GM19035 (cell line): ENCODE data around the gene HNRNPCL1.
"Not testable (repeated sequence)": the region's sequence is repeated elsewhere in the genome, so short reads cannot be mapped to it uniquely, and the experiment has no call there.

ENCODE experiments used
- ATAC-seq: cut with Tn5 transposase; IDR thresholded peaks from one replicate; pipeline ENCODE4 v1.9.1; 2021; ENCODE audit not compliant: unreplicated experiment

HNRNPCL1 gene

DNA sequence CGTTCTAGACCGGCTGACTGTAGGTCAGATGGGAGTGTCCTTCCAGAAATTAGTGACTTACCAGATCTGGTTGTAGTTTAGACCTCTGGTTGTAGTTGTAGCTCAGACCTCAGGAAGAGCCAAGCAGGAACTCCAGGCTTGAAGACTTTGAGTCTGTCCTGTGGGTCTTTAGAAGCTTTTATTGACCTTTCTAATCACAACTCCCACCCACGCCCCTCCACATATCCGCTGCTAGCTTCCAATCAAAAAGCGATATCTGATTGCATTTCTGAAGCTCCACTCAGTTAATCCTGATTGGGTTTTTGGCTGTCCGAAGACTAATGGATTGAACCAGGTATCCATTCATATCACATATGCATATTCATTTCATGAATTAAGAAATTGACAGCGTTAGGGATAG is at the start of gene HNRNPCL1:
TSS of gene HNRNPCL1 (minus strand) at position 101 of the 400 bp plus-strand sequence. CDS start 431 bp downstream, outside the sequence.
- ATAC-seq, result not testable (repeated sequence)

DNA sequence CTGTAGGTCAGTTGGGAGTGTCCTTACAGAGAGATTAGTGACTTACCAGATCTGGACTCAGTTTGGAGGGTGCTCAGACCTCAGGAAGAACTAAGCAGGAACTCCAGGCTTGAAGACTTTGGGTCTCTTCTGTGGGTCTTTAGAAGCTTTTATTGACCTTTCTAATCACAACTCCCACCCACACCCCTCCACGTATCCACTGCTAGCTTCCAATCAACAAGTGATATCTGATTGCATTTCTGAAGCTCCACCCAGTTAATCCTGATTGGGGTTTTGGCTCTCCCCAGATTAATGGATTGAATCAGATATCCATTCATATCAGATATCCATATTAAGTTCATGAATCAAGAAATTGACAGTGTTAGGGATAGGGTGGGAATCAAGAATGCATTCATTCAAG is 49.6 kb upstream of the HNRNPCL1 start, which contains the start of gene PRAMEF10:
TSS of gene PRAMEF10 (minus strand) at position 101 of the 400 bp plus-strand sequence. CDS start 2,423 bp downstream, outside the sequence.
- ATAC-seq, result not testable (repeated sequence)

DNA sequence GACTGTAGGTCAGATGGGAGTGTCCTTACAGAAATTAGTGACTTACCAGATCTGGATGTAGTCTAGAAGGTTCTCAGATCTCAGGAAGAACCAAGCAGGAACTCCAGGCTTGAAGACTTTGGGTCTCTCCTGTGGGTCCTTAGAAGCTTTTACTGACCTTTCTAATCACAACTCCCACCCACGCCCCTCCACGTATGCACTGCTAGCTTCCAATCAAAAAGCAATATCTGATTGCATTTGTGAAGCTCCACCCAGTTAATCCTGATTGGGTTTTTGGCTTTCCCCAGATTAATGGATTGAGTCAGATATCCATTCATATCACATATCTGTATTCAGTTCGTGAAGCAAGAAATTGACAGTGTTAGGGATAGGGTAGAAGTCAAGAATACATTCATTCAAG is 37.6 kb upstream of the HNRNPCL1 start, which contains the start of gene PRAMEF4:
TSS of gene PRAMEF4 (minus strand) at position 101 of the 400 bp plus-strand sequence. CDS start 2,807 bp downstream, outside the sequence.
- ATAC-seq, result not testable (repeated sequence)

DNA sequence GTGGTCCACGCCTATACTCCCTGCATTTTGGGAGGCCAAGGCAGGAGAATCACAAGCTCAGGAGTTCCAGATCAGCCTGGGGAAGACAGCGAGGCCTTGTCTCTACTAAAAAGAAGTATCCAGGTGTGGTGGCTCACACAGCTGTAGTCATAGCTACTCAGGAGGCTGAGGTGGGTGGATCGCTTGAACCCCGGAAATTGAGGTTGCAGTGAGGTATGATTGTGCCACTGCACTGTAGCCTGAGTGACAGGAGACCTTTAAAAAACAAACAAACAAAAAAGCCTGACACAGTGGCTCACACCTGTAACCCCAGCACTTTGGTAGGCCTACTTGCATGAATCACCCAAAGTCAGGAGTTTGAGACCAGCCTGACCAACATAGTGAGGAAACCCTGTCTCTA is 29.9 kb upstream of the HNRNPCL1 start:
- not testable (repeated sequence) for ATAC-seq

DNA sequence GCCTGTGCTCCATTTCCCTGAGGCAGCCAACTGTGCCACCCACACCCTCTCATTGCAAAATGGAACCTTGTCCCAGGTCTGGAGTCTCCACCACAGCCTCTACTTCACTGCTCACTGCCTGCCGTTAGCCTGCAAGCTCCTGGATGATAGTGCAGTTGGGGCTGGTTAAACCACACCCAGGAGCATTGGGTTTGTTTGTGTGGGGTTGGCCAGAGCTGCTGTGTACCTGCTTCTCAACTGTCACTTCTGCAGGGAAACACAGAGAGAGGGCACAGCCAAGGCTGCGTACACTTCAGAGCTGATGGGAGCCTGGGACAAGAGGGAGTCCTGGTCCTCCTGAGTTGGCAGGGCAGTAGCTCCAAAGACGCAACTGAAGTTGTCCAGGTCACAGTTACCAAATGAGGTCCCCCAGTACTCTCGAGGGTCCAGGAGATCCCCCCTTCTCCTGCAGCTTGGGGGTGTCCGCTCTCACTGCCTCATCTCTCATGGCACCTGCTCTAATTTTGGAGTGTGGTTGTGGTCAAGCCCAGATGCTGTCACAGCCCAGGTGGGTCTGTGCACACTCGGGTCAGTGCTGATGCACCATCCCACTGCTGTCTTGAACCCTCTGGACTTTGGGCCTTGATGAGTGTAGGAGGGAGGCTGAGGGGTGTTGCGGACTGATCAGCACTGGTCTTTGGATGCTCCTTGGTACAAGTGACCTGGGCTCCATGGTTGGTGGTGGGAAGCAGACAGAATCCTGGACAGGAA is 14.8 kb upstream of the HNRNPCL1 start:
- ATAC-seq, result not testable (repeated sequence)

GRCh38 chr1:12856786-12857185 is 8.3 kb upstream of the HNRNPCL1 start, which contains the start of gene PRAMEF2:
Gene PRAMEF2, plus strand, starts transcription at chr1:12857086. Its CDS starts 1,924 bp downstream, at chr1:12859010.
- ATAC-seq, result not testable (repeated sequence)

- ATAC-seq, result no peak
Observed at GRCh38 chr1:12851779-12852178, 3.3 kb upstream of the HNRNPCL1 start.

- not testable (repeated sequence) for ATAC-seq
Observed at GRCh38 chr1:12833251-12833650, 15.3 kb downstream of the HNRNPCL1 start.

DNA sequence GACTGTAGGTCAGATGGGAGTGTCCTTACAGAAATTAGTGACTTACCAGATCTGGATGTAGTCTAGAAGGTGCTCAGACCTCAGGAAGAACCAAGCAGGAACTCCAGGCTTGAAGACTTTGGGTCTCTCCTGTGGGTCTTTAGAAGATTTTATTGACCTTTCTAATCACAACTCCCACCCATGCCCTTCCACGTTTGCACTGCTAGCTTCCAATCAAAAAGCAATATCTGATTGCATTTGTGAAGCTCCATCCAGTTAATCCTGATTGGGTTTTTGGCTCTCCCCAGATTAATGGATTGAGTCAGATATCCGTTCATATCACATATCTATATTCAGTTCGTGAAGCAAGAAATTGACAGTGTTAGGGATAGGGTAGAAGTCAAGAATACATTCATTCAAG is 17.2 kb downstream of the HNRNPCL1 start, which contains the start of gene PRAMEF11:
TSS of gene PRAMEF11 (minus strand) at position 101 of the 400 bp plus-strand sequence. CDS start 2,621 bp downstream, outside the sequence.
- ATAC-seq, result not testable (repeated sequence)

GRCh38 chr1:12819061-12819460 is 29.5 kb downstream of the HNRNPCL1 start:
- ATAC-seq, result not testable (repeated sequence)

GRCh38 chr1:12811409-12811784 is 37.1 kb downstream of the HNRNPCL1 start:
- no peak for ATAC-seq

DNA sequence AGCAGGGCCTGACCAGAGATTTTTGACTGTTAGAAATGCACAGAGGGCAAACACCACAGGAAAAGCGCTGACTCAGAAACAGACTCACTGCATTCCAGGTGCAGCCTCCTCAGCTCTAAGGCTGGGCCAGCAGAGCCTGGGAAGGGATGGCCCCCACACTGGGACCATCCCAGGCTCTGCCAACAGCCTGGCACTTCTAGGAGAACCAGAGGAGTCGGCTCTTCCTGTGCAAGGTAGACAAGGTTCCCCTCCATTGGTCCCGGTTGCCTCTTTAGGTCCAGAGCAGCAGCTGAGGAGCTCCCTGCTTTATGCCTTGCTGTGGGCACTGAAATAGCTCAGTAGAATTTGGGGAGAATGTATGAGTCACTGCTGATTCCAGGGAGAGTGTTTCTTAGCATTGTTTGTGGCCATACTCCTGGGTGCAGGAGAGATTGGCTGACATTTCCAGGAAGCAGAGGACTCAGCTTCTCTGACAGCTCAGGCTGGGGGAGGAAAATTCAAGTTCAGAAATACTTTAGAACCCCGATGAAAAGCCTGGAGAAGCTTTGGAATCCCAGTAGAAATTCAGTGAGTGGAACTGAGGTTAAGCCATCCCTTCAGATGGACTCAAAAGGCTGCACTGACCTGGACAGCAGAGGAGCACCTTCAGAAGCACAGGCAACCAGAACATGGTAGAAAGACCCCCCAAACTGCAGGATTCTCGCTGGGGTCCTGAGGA is 37.7 kb downstream of the HNRNPCL1 start:
- no peak for ATAC-seq

DNA sequence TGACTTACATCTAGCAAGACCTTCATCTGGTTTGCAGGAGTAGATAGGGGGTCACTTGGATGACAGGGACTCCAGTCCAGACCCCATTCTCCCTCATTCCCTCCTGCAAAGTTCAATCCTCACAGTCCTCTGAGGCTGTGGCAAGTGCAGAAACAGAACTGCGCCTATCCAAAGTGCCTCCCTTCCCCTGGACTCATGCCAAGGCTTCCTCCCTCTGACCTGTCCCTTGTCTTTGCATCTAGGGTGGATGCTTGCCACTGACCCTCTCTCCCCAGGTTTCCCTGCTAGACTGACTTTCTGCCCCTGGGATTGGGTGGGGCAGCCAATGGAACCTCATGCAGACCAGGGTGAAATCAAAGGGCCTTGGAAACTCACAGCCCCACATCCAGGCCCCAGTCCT is 38.6 kb downstream of the HNRNPCL1 start:
- no peak for ATAC-seq

GRCh38 chr1:12799730-12800129 is 48.8 kb downstream of the HNRNPCL1 start:
- no peak for ATAC-seq

DNA sequence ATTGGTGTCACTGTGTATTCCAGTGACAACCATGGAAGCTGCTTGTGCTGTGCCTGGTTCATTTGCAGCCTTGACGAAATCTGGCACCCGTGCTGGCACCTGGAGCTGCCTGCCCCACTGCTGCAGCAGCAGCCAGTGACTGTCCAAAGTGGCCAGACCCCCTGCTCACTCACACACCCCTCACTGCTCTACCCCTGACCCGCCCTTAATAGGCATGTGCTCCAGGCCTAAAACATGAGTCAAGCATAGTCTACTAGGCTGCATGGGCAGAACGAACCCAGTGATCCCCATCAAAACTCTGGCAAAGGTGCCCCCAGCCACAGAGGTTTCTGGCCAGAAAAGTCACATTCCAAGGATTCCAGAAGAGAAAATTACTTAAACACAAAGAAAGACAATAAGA is 49.6 kb downstream of the HNRNPCL1 start:
- no peak for ATAC-seq
